GM18861 (cell line): ENCODE data around the gene GOLGA6L24.
"Not testable (repeated sequence)": the region's sequence is repeated elsewhere in the genome, so short reads cannot be mapped to it uniquely, and the experiment has no call there.

ENCODE experiments used
- ATAC-seq: cut with Tn5 transposase; IDR thresholded peaks from one replicate; pipeline ENCODE4 v1.9.1; 2021; ENCODE audit not compliant: unreplicated experiment

GOLGA6L24 gene

GRCh38 chr15:28357984-28358383 lies at the start of gene GOLGA6L24:
Gene GOLGA6L24, minus strand, starts transcription at chr15:28358084. Its CDS starts 61 bp downstream, at chr15:28358023.
- ATAC-seq = not testable (repeated sequence)

- ATAC-seq = not testable (repeated sequence)
These were observed 45.0 kb upstream of the GOLGA6L24 start for GRCh38 chr15:28402774-28403435.

- ATAC-seq = not testable (repeated sequence)
These were observed 38.1 kb upstream of the GOLGA6L24 start for GRCh38 chr15:28396022-28396421.

- ATAC-seq = not testable (repeated sequence)
These were observed 22.2 kb upstream of the GOLGA6L24 start for GRCh38 chr15:28380053-28380452.

- ATAC-seq = not testable (repeated sequence)
These were observed 20.5 kb upstream of the GOLGA6L24 start, which contains the start of gene GOLGA8F for GRCh38 chr15:28378364-28378763. Gene GOLGA8F, plus strand, starts transcription at chr15:28378664. Its CDS starts 98 bp downstream, at chr15:28378762.

GRCh38 chr15:28365502-28365901 lies 7.6 kb upstream of the GOLGA6L24 start:
- not testable (repeated sequence) for ATAC-seq

- ATAC-seq = not testable (repeated sequence)
These were observed 35.7 kb downstream of the GOLGA6L24 start, which contains the start of gene HERC2 for GRCh38 chr15:28322129-28322588. Gene HERC2, minus strand, starts transcription at chr15:28322179. Its CDS starts 746 bp downstream, at chr15:28321433.

- not testable (repeated sequence) for ATAC-seq
These were observed 36.4 kb downstream of the GOLGA6L24 start for GRCh38 chr15:28321358-28322078.

- not testable (repeated sequence) for ATAC-seq
These were observed 38.2 kb downstream of the GOLGA6L24 start for GRCh38 chr15:28319725-28320124.

GRCh38 chr15:28318828-28319227 lies 39.1 kb downstream of the GOLGA6L24 start:
- not testable (repeated sequence) for ATAC-seq

GRCh38 chr15:28318122-28318521 lies 39.8 kb downstream of the GOLGA6L24 start:
- ATAC-seq = not testable (repeated sequence)

- not testable (repeated sequence) for ATAC-seq
These were observed 40.9 kb downstream of the GOLGA6L24 start for GRCh38 chr15:28316958-28317357.

GRCh38 chr15:28310454-28310853 lies 47.4 kb downstream of the GOLGA6L24 start:
- not testable (repeated sequence) for ATAC-seq

GRCh38 chr15:28308718-28309117 lies 49.2 kb downstream of the GOLGA6L24 start:
- ATAC-seq = not testable (repeated sequence)
